GM19372 (cell line): ENCODE data around the gene CCSAP.
"Not testable (repeated sequence)": the region's sequence is repeated elsewhere in the genome, so short reads cannot be mapped to it uniquely, and the experiment has no call there.

Experiments used
- ATAC-seq: cut with Tn5 transposase; IDR thresholded peaks from one replicate; pipeline ENCODE4 v1.9.1; 2021; ENCODE audit warnings: mild to moderate bottlenecking, low read depth, moderate library complexity; ENCODE audit not compliant: unreplicated experiment

Gene CCSAP

DNA sequence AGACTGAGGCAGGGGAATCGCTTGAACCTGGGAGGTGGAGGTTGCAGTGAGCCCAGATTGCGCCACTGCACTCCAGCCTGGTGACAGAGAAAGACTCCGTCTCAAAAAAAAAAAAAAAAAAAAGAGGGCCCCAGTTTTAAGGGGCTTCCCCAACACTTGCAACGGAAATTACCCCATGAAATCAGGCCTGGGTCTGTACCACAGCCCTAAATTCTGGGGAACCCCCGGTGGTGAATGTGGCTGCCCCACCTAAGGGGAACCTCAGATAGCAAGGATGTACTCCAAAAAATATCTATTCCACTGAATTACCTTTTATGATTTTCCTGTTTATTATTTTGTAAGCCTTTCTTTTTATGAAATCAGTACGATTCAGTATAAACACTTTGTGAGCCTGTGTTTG lies 15.1 kb downstream of the CCSAP start:
- not testable (repeated sequence) for ATAC-seq

GRCh38 chr1:229326601-229327000 lies 16.2 kb downstream of the CCSAP start:
- no peak for ATAC-seq

DNA sequence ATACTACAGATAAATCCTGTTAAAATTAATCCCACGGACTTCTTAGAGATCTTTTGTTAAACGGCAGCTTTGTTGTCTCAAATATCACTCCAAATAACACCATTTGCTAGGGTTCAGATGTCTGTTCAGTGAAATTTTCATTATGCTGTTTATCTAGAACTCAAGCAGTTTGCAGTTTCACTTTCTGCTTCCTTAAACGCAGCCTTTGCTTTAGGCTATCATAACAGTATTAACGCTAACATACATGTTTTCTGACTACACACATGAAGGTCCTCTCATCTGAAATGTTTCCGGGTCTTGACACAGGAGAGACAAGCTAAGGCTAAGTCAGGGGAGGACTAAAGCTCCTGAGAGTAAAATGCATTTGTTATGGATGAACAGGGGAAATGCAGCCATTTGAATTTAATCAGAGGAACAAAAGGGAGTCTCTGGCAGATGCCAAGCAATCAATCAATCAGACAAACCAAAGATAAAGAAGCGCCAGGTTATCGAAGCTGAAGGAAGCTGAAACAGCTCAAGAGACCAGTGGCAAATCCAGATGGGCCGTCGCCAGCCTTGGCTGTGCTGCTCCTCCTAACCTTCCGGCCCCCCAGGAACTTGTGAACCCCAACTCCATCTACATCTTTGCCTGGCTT lies 16.9 kb downstream of the CCSAP start:
- ATAC-seq, result no peak

DNA sequence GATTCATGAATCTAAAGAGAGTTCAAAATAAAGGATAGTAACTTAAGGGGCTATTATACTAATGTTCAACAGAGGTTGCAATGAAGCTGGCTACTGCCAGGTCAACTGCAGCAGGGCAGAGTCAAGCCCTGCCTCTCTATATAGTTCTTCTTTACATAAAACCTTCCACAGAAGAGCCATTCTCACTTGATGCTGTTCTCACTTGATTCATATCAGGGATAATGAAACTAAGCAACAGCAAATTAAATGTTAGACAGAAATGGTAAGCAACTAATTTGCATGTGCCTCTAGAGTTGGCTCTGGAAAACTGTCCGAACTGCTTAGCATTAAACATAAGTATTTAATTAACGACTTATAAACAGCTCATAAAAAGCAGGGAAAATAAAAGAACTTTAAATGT lies 17.4 kb downstream of the CCSAP start:
- ATAC-seq, result no peak

DNA sequence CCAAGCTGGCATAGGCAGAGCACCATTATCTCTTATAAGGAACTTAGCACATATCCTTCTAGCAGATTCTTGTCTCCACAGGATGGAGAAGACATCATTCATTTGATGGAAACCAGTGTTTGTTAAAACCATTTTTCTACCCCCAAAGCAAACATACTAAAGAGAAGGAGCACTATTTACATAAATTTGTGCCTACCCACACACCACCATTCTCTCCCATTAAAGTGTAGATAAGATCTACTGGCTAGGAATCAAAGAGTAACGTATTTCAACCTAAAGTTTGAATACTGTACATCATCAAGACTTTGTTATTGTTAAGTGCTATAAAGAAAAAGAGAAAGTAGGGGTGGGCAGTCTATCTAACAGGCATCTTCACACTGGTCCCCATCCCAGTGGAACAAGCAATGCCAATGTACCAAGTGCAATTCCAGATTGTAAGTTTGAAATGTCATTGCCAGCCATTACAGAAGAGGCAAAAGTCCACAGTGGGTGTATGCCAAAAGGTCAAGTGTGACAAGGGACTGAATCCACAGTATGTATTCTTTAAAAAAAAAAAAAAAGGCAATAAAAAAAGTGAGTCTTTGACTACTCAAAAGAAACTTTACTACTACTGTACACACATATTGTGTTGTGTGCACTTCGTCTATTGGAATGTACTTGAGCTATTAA lies 18.8 kb downstream of the CCSAP start:
- ATAC-seq, result no peak

DNA sequence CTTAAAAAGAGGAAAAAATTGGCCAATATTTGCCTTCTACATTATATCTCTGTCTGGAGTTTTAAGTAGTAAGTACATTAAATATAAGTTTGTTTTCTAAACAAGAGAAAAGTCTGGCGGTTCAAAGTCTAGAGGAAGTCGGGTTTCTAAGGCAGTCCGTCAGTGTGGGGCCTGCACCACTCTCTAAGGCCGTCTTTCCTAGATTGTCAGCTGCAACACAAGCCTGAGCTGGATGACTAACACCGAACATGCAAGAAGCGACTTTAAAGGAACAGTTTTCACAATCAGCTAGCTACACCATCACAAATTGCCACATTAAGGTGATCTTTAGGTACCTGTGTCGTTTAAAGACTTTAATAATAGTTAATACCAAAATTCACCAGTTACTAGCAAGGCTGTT lies 19.6 kb downstream of the CCSAP start:
- no peak for ATAC-seq

DNA sequence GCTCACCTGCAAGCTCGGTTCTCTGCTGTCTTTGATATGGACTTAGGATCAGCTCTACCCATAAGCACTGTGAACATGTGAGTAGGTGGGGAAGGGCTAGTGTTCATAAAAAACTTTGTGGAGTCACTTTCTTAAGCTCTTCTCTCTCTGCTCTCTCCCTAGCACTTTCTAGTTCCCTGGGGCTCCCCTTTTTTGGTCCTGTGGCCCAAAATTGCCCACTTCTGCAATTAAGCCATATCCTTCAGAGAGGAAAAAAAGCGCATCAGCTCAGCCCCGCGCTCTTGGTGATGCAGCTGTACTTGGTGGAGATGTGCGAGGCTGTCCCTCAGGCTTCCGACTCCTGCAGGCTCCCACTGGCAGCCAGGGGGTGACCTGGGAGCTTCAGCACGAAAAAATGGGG lies 23.4 kb downstream of the CCSAP start:
- ATAC-seq, result no peak

GRCh38 chr1:229318056-229318455 lies 24.8 kb downstream of the CCSAP start:
- no peak for ATAC-seq

- ATAC-seq, result no peak
Observed at GRCh38 chr1:229316166-229316565, 26.7 kb downstream of the CCSAP start.

DNA sequence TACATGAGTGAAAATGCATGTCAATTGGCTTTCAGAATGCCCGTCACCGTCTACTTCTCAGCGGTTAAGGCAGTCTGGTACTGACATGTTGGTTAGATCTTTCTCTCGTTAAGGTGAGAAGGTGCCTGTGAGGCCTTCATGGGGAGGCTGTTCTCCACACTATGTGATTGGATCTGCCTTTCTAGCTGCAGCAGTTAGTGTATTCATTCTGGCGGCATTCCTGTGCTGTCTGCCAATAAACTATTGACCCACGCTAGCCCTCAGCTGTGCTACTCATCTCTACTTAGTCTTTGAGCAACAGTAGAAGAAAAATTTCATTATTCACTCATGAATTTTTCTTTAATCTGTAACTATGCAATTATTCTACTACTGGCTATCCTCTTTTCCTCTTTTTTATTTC lies 32.0 kb downstream of the CCSAP start:
- ATAC-seq, result no peak

DNA sequence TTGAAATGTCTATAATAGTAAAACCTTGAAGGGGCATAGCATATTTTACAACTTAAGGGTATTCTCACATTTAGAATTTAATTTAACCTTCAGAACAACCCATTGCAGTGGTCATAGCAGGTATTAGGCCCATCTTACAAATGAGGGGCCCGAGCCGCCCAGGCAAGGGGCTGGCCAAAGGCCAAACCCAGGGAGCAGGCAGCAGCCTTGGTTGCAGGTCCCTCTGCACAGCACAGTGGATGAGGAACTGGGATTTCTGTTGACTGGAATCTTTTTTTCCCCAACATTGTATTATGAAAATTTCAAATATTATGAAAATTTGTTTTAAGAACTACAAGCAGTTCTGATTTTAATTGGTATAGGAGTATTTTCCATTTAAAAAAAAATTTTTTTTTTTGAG lies 33.2 kb downstream of the CCSAP start:
- ATAC-seq, result no peak

- ATAC-seq, result no peak
Observed at GRCh38 chr1:229309074-229309473, 33.8 kb downstream of the CCSAP start.

DNA sequence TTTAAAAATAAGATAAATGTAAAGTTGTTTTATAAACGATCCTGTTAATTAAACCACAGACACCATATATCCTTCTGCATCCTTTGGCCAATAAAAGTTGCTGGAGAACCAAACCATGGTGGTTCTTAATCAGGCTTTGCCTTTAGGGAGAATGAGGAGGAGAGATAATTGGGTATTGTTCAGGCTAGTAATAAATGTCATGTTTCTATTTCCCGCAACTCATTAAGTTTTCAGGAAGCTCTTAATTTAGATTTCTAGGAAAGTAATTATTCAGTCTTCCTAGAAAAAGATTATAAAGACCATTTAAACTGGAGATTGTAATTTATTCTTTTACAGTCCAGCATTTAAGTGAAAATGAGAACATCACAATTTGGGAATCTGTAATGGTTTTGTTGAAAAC lies 37.5 kb downstream of the CCSAP start:
- ATAC-seq, result no peak

DNA sequence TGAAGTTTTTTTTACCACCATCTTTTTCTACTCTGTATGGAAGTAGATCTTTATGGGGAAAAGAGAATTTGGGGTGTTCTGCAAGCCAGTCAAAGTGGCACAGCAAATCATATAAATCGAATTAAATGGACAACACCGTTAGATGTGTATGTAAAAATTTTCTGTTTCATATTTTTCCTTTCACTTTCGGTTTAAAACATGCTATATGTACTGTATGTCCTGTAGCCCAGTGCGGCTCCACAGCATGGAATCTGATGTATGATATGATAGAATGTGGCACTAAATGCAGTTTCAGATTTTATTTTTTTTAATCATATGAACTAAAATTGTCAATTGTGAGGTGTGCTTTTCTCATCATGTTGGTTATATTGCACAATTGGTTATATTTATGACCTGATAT lies 39.0 kb downstream of the CCSAP start:
- ATAC-seq, result no peak

DNA sequence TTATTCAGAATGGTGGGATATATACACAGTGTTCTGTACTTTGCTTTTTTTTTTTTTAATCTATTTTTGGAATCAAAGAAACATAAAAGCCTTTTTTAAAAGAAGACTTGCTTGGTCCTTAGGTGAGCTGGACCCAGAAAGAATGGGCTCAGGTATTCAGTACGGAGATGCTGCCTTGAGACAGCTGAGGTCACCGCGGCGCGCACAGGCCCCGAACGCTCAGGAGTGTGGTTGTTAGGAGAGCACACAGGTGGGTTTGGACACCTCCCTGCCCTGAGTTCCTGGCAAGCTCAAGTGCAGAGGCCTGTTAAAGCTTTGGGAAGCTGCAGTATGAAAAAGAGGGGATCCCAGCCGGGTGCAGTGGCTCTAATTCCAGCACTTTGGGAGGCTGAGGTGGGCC lies 40.1 kb downstream of the CCSAP start:
- ATAC-seq, result no peak

DNA sequence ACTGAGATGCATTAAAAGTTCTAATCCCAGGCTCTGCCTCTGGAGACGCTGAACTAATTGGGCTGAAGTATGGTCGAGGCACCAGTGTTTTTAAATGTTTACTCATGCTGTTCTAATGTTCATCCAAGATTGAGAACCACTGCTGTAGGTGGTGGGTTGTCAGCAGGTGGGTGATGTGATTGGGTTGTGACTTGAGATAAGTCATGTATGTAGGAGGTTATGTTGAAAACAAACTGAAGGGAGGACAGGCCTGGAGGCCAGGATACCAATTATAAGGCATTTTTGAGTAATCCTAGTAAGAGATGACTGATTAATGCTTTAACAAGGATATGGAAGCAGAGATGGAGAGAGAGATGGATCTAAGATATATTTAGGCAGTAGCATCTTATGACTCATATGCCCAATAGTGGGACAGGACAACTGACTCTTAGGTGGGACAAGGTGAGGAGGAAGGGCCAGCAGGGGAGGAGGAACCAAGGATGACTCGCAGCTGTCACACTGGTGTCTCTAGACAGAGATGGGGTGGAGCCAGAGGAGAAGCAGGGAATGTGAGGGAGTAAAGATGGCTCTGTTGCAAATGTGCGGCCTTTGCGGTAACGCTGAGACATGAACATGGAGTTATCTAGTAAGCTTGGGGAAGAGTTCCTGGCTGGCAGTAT lies 42.6 kb downstream of the CCSAP start:
- ATAC-seq, result no peak

- no peak for ATAC-seq
Observed at GRCh38 chr1:229298887-229299503, 43.9 kb downstream of the CCSAP start.

GRCh38 chr1:229298420-229298819 lies 44.4 kb downstream of the CCSAP start:
- ATAC-seq, result no peak

GRCh38 chr1:229297746-229298145 lies 45.1 kb downstream of the CCSAP start:
- ATAC-seq, result no peak

DNA sequence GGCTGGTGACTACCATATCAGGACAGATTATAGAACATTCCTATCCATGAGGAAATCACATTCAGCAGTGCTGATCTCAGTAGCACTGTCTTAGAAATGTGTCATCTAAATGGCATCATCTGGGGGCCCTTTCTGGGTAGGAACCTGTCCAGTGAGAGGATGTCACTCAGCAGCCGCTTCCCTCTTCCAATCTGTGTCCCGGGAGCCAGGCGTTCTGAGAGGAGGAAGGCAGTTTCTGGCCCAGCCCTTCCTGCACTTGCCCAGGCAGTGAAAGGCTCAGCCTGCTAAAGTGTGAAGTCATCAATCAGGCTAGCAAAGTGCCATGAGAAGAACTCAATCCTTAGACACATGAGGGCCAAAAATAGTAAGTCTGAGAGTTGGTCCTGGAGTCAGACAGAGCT lies 46.3 kb downstream of the CCSAP start:
- ATAC-seq, result no peak

- ATAC-seq, result no peak
Observed at GRCh38 chr1:229295745-229296144, 47.1 kb downstream of the CCSAP start.
